HEK293 (cell line): Measurements from ENCODE around the gene FHIT.
A peak's percentile ranks its signal among the peaks of the same experiment; 100 is the strongest.

Experiments used
- CTCF ChIA-PET: fragments of 350-600 bp; formaldehyde crosslinking; extraction: SDS; loops from one replicate; lab custom pipeline; 2021; ENCODE audit warnings: antibody characterized with exemption; lab: Yijun Ruan, JAX
- POLR2A ChIA-PET: fragments of 300-600 bp; formaldehyde crosslinking; extraction: SDS; loops from one replicate; lab custom pipeline; 2020; ENCODE audit warnings: antibody characterized with exemption, inconsistent platforms; lab: Yijun Ruan, JAX
- H3K27ac ChIP-seq: fragments of 200-500 bp; sonication (Bioruptor generic); 2 replicates; pipeline ENCODE4 v1.5.1; 2014; ENCODE audit warnings: low read depth, low read length, control low read depth, inconsistent platforms; ENCODE audit errors: extremely low read depth
- H3K36me3 ChIP-seq, 2 experiments: fragments of 200-500 bp in 1 of 2; sonication (Bioruptor generic) in 1 of 2; 1 replicate in 1 of 2; 2 replicates in 1 of 2; pipeline ENCODE4 v1.5.1; 2014 to 2017; ENCODE audit warnings: inconsistent platforms in 2 of 2, low read length in 2 of 2; ENCODE audit not compliant: control insufficient read depth in 2 of 2, insufficient read depth in 1 of 2
- H3K4me1 ChIP-seq: fragments of 200-500 bp; sonication (Bioruptor generic); 2 replicates; pipeline ENCODE4 v1.5.1; 2014; ENCODE audit warnings: mild to moderate bottlenecking, low read length, inconsistent platforms; ENCODE audit not compliant: control insufficient read depth, insufficient read depth
- H3K4me3 ChIP-seq: 2 replicates; pipeline ENCODE4 v1.5.1; 2011; ENCODE audit warnings: low read depth, mild to moderate bottlenecking, control low read depth, low read length, moderate library complexity
- H3K9me3 ChIP-seq: fragments of 200-500 bp; sonication (Bioruptor generic); 2 replicates; pipeline ENCODE4 v1.5.1; 2014; ENCODE audit warnings: low read depth, low read length, inconsistent platforms; ENCODE audit not compliant: control insufficient read depth, insufficient read depth
- IKZF3 ChIP-seq: fragments of 450-650 bp; IDR thresholded peaks from 2 replicates; pipeline ENCODE4 v1.5.0; 2018; ENCODE audit warnings: missing biosample characterization, mild to moderate bottlenecking, missing genetic modification characterization, moderate library complexity
- OVOL3 ChIP-seq: fragments of 450-650 bp; formaldehyde crosslinking; IDR thresholded peaks from 2 replicates; pipeline ENCODE4 v1.5.1; 2016; ENCODE audit warnings: missing biosample characterization, missing genetic modification characterization
- SP3 ChIP-seq: fragments of 450-650 bp; formaldehyde crosslinking; IDR thresholded peaks from 2 replicates; pipeline ENCODE4 v1.5.1; 2016; ENCODE audit warnings: missing biosample characterization, missing genetic modification characterization
- SP7 ChIP-seq: fragments of 450-650 bp; formaldehyde crosslinking; IDR thresholded peaks from 2 replicates; pipeline ENCODE4 v1.5.1; 2016; ENCODE audit warnings: missing biosample characterization, missing genetic modification characterization
- WT1 ChIP-seq: fragments of 450-650 bp; formaldehyde crosslinking; IDR thresholded peaks from 2 replicates; pipeline ENCODE4 v1.5.1; 2016; ENCODE audit warnings: missing biosample characterization, missing genetic modification characterization
- ZBTB1 ChIP-seq: fragments of 450-650 bp; formaldehyde crosslinking; IDR thresholded peaks from 2 replicates; pipeline ENCODE4 v1.5.1; 2016; ENCODE audit warnings: missing biosample characterization, missing genetic modification characterization
- ZBTB20 ChIP-seq: fragments of 450-650 bp; formaldehyde crosslinking; IDR thresholded peaks from 2 replicates; pipeline ENCODE4 v1.5.1; 2016; ENCODE audit warnings: missing biosample characterization, missing genetic modification characterization
- ZBTB21 ChIP-seq: fragments of 450-650 bp; formaldehyde crosslinking; IDR thresholded peaks from 2 replicates; pipeline ENCODE4 v1.5.1; 2017; ENCODE audit warnings: missing biosample characterization, missing genetic modification characterization
- ZBTB44 ChIP-seq: fragments of 450-650 bp; IDR thresholded peaks from 2 replicates; pipeline ENCODE4 v1.5.1; 2018; ENCODE audit warnings: missing biosample characterization, mild to moderate bottlenecking, missing genetic modification characterization
- ZEB2 ChIP-seq: fragments of 450-650 bp; formaldehyde crosslinking; IDR thresholded peaks from 2 replicates; pipeline ENCODE4 v1.5.1; 2016; ENCODE audit warnings: missing biosample characterization, missing genetic modification characterization
- ZFP3 ChIP-seq: fragments of 450-650 bp; formaldehyde crosslinking; IDR thresholded peaks from 2 replicates; pipeline ENCODE4 v1.5.1; 2016; ENCODE audit warnings: low read depth, missing biosample characterization, missing genetic modification characterization
- ZNF202 ChIP-seq: fragments of 450-650 bp; formaldehyde crosslinking; IDR thresholded peaks from 2 replicates; pipeline ENCODE4 v1.5.1; 2016; ENCODE audit warnings: missing biosample characterization, missing genetic modification characterization, borderline replicate concordance
- ZNF221 ChIP-seq: fragments of 450-650 bp; formaldehyde crosslinking; IDR thresholded peaks from 2 replicates; pipeline ENCODE4 v1.5.1; 2017; ENCODE audit warnings: missing biosample characterization, missing genetic modification characterization, borderline replicate concordance
- ZNF24 ChIP-seq: fragments of 450-650 bp; formaldehyde crosslinking; IDR thresholded peaks from 2 replicates; pipeline ENCODE4 v1.5.1; 2016; ENCODE audit warnings: missing biosample characterization, missing genetic modification characterization
- ZNF335 ChIP-seq: fragments of 450-650 bp; formaldehyde crosslinking; conservative IDR thresholded peaks from 2 replicates; pipeline ENCODE4 v1.5.1; 2016; ENCODE audit warnings: missing biosample characterization, missing genetic modification characterization
- ZNF394 ChIP-seq: fragments of 450-650 bp; formaldehyde crosslinking; IDR thresholded peaks from 2 replicates; pipeline ENCODE4 v1.5.1; 2016; ENCODE audit warnings: missing biosample characterization, missing genetic modification characterization, mild to moderate bottlenecking, moderate library complexity, borderline replicate concordance
- ZNF398 ChIP-seq: fragments of 450-650 bp; formaldehyde crosslinking; IDR thresholded peaks from 2 replicates; pipeline ENCODE4 v1.5.1; 2017; ENCODE audit warnings: missing biosample characterization, missing genetic modification characterization
- ZNF416 ChIP-seq: fragments of 450-650 bp; formaldehyde crosslinking; IDR thresholded peaks from 2 replicates; pipeline ENCODE4 v1.5.1; 2016; ENCODE audit warnings: missing biosample characterization, missing genetic modification characterization
- ZNF510 ChIP-seq: fragments of 450-650 bp; formaldehyde crosslinking; IDR thresholded peaks from 2 replicates; pipeline ENCODE4 v1.5.1; 2018; ENCODE audit warnings: mild to moderate bottlenecking, missing genetic modification characterization, missing biosample characterization; ENCODE audit not compliant: insufficient replicate concordance
- ZNF580 ChIP-seq: fragments of 450-650 bp; formaldehyde crosslinking; IDR thresholded peaks from 2 replicates; pipeline ENCODE4 v1.5.1; 2016; ENCODE audit warnings: missing biosample characterization, missing genetic modification characterization
- ZNF785 ChIP-seq: fragments of 450-650 bp; formaldehyde crosslinking; IDR thresholded peaks from 2 replicates; pipeline ENCODE4 v1.5.1; 2016; ENCODE audit warnings: missing biosample characterization, missing genetic modification characterization
- ZNF792 ChIP-seq: fragments of 450-650 bp; formaldehyde crosslinking; IDR thresholded peaks from 2 replicates; pipeline ENCODE4 v1.5.1; 2016; ENCODE audit warnings: missing biosample characterization, missing genetic modification characterization
- ZNF830 ChIP-seq: fragments of 450-650 bp; IDR thresholded peaks from 2 replicates; pipeline ENCODE4 v1.5.0; 2018; ENCODE audit warnings: missing biosample characterization, missing genetic modification characterization, low read depth, mild to moderate bottlenecking, moderate library complexity
- ZSCAN23 ChIP-seq: fragments of 450-650 bp; formaldehyde crosslinking; IDR thresholded peaks from 2 replicates; pipeline ENCODE4 v1.5.1; 2016; ENCODE audit warnings: missing biosample characterization, missing genetic modification characterization
- ZXDB ChIP-seq: fragments of 450-650 bp; formaldehyde crosslinking; IDR thresholded peaks from 2 replicates; pipeline ENCODE4 v1.5.1; 2016; ENCODE audit warnings: missing biosample characterization, missing genetic modification characterization
- TF ChIP-seq, protein P1 (sequence below): fragments of 450-650 bp; formaldehyde crosslinking; IDR thresholded peaks from 2 replicates; pipeline ENCODE4 v1.5.1; 2016; ENCODE audit warnings: missing biosample characterization, missing genetic modification characterization
- TF ChIP-seq, protein P2 (sequence below): fragments of 450-650 bp; formaldehyde crosslinking; IDR thresholded peaks from 2 replicates; pipeline ENCODE4 v1.5.1; 2016; ENCODE audit warnings: missing biosample characterization, missing genetic modification characterization
- TF ChIP-seq, protein P3 (sequence below): fragments of 450-650 bp; formaldehyde crosslinking; IDR thresholded peaks from 2 replicates; pipeline ENCODE4 v1.5.1; 2016; ENCODE audit warnings: missing biosample characterization, missing genetic modification characterization

The FHIT gene

GRCh38 chr3:60933824-60934223, 317.4 kb downstream of the FHIT start:
- Histone ChIP-seq H3K9me3 (no peaks in the 10 kb centered on the region), H3K4me1 (peaks cover 6% of the 10 kb centered on the region; the same call in 1 of the 2 replicates), H3K27ac (no peak overlapping the region), H3K4me3 (no peak overlapping the region), H3K36me3 (no peaks in the 10 kb centered on the region)
- ChIA-PET POLR2A (no interaction called here), CTCF (no interaction called here)
- TF ChIP-seq SP7 (tag by site-specific recombination) (0 out of 2 replicates have a peak, but pooled peaks have one; percentile 27), OVOL3 (tag by site-specific recombination) (no peak), ZBTB44 (tag by site-specific recombination) (peak; percentile 97), ZNF416 (tag by site-specific recombination) (no peak), ZSCAN23 (tag by site-specific recombination) (peak; percentile 76; the same call in 1 of the 2 replicates), ZFP3 (no peak), ZNF394 (peak; percentile 42; the same call in 1 of the 2 replicates), ZNF785 (tag by site-specific recombination) (no peak), ZNF510 (peak; percentile 5), ZNF830 (tag by site-specific recombination) (no peak), SP3 (tag by site-specific recombination) (no peak), ZNF792 (tag by site-specific recombination) (no peak), IKZF3 (peak; percentile 58; the same call in 1 of the 2 replicates), ZNF398 (peak; percentile 48; the same call in 1 of the 2 replicates), ZXDB (tag by site-specific recombination) (peak; percentile 75), ZNF335 (tag by site-specific recombination) (no peak), ZBTB20 (tag by site-specific recombination) (no peak), ZBTB21 (no peak), WT1 (tag by site-specific recombination) (peak; percentile 52; the same call in 1 of the 2 replicates), ZEB2 (tag by site-specific recombination) (0 out of 2 replicates have a peak, but pooled peaks have one; percentile 32), ZNF202 (tag by site-specific recombination) (no peak), ZNF24 (tag by site-specific recombination) (0 out of 2 replicates have a peak, but pooled peaks have one; percentile 42), ZNF580 (tag by site-specific recombination) (no peak), ZBTB1 (tag by site-specific recombination) (no peak), ZNF221 (tag by site-specific recombination) (no peak)
- TF ChIP-seq, protein P1, sequence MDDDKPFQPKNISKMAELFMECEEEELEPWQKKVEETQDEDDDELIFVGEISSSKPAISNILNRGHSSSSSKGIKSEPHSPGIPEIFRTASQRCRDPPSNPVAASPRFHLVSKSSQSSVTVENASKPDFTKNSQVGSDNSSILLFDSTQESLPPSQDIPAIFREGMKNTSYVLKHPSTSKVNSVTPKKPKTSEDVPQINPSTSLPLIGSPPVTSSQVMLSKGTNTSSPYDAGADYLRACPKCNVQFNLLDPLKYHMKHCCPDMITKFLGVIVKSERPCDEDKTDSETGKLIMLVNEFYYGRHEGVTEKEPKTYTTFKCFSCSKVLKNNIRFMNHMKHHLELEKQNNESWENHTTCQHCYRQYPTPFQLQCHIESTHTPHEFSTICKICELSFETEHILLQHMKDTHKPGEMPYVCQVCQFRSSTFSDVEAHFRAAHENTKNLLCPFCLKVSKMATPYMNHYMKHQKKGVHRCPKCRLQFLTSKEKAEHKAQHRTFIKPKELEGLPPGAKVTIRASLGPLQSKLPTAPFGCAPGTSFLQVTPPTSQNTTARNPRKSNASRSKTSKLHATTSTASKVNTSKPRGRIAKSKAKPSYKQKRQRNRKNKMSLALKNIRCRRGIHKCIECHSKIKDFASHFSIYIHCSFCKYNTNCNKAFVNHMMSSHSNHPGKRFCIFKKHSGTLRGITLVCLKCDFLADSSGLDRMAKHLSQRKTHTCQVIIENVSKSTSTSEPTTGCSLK (tag by site-specific recombination) = no peak
- TF ChIP-seq, protein P2, sequence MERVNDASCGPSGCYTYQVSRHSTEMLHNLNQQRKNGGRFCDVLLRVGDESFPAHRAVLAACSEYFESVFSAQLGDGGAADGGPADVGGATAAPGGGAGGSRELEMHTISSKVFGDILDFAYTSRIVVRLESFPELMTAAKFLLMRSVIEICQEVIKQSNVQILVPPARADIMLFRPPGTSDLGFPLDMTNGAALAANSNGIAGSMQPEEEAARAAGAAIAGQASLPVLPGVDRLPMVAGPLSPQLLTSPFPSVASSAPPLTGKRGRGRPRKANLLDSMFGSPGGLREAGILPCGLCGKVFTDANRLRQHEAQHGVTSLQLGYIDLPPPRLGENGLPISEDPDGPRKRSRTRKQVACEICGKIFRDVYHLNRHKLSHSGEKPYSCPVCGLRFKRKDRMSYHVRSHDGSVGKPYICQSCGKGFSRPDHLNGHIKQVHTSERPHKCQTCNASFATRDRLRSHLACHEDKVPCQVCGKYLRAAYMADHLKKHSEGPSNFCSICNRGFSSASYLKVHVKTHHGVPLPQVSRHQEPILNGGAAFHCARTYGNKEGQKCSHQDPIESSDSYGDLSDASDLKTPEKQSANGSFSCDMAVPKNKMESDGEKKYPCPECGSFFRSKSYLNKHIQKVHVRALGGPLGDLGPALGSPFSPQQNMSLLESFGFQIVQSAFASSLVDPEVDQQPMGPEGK (tag by site-specific recombination) = peak; percentile 48; the same call in 1 of the 2 replicates
- TF ChIP-seq, protein P3, sequence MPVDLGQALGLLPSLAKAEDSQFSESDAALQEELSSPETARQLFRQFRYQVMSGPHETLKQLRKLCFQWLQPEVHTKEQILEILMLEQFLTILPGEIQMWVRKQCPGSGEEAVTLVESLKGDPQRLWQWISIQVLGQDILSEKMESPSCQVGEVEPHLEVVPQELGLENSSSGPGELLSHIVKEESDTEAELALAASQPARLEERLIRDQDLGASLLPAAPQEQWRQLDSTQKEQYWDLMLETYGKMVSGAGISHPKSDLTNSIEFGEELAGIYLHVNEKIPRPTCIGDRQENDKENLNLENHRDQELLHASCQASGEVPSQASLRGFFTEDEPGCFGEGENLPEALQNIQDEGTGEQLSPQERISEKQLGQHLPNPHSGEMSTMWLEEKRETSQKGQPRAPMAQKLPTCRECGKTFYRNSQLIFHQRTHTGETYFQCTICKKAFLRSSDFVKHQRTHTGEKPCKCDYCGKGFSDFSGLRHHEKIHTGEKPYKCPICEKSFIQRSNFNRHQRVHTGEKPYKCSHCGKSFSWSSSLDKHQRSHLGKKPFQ (tag by site-specific recombination) = peak; percentile 97
